EH (cell line): ENCODE data around the gene FOLR3.
A peak's percentile ranks its signal among the peaks of the same experiment; 100 is the strongest.
"Not testable (repeated sequence)": the region's sequence is repeated elsewhere in the genome, so short reads cannot be mapped to it uniquely, and the experiment has no call there.

ENCODE experiments used
- DNase-seq: peaks from one replicate; pipeline ENCODE4 v3.0.0-alpha.2; 2015; ENCODE audit warnings: low read depth

The FOLR3 gene

DNA sequence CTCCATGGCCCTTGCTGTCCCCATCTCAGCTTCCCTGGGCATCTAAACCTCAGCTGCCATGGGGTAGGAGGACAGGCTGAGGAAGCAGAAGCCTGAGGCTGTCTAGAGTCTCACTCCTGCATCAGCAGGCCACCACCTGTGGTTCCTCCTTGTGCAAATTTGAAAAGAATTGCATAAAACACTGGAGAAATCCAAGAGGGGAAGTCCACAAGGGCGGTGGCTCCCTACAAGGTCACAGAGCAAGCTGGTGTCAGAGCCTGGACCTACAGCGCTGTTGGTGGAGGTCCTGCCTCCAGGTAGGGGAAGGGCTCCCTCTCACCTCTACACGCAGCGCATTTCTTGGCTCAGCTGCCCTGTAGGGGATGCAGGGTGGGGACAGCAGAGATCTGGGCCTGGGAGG lies at the start of gene FOLR3:
TSS of gene FOLR3 (plus strand) at position 253 of the 400 bp plus-strand sequence. CDS start 228 bp downstream, outside the sequence.
- DNase-seq, result not testable (repeated sequence)

DNA sequence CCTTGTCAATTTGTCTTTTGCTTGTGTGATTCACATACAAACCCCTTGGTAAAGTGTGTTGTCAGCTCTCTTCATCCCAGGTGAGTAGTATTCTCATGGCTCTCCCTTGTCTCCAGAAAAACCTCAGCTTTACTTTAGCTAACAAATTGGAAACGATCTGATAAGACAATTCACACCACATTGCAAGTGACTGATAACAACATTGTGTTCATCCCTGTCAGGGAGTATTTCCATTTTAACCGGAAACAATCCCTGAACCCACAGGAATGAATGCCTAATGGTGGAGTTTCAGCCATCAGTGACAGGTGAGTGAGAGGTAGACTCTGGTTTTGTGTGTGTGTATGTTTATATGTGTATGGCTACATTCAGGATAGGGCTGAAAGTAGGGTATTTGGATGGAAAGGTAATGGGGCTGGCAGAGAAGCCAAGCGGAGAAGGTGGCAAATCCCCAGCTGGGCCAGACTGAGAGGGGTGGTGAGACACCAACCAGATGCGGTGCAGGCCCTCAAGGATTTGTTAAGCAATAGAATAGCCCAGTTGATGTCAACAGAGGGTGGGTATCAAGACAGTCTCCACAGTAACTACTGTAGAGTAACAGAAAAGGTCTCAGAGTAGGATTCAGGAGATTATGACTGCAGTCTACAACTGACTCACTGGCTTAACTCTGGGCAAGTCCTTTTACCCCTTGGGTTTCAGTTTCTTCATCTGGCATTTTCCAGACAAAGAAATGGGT lies 47.3 kb upstream of the FOLR3 start:
- DNase-seq, result no peak

DNA sequence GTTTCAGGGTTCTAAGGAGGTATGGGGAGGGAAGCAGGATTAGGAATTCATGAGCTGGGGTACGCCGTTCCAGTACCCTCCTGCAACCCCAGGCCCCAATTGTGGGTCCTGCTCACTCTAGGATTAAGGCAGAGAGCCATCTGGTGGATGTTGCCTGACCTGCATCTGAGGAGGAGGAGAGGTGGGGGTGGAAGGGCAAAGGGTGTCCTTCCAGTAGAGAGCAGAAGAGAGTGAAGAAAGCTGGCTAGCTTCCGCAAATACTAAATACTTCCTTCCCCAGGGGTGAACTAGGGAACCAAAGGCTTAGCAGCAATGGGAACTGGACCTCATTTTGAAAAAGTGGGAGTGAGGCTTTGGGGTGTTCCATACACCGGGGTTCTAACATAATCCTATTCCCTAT lies 44.2 kb upstream of the FOLR3 start:
- peak; percentile 70 for DNase-seq

DNA sequence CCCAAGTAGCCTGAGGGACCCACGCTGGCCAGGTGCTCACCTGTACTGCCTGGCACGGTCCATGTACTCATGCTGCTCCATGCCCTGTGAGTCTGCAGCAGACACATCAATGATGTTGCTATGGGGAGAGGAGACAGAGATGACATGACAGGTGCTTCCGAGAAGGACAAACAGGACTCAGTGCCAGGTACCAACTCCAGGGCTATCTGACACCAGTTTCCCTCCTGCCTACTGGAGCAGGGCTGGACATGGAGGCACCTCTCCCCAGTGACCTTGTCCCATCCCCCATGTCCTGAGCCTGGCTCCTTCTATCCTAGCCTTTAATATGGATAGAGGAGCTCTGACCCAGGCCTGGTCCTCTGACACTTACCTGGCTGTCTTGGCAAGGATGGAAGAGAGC lies 36.8 kb upstream of the FOLR3 start:
- DNase-seq, result no peak

DNA sequence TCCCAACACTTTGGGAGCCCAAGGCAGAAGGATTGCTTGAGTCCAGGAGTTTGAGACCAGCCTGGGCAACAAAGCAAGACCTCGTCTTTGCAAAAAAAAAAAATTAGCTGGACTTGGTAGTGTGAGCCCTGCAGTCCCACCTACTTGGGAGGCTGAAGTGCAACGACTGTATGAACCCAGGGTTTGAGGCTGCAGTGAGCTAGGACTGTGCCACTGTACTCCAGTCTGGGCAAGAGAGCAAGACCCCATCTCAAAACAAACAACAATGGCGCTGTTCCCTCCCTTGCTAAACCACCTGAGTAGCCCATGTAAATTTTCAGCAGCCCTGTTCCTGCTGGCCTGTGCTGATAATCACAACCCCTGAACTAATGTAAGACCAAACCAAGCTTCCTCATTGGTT lies 35.5 kb upstream of the FOLR3 start:
- DNase-seq, result no peak

DNA sequence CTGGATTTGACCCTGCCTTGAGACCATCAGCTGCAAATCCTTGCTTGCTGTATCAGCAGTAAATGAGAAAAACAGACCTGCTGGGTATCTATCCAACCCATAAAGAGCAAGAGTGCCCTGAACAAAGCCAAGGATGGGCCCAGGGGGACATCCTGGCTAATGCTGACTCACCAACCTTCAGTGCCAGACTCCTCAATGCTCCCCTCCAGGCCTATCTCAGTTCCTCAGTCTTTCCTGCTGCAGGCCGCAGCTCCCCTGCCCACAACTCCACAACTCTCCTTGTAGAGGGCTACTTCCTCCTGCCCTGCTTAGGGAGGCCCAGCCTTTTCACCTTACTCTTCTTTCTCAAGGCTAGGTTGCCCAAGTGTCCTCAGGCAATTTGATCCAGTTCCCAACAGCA lies 35.1 kb upstream of the FOLR3 start:
- DNase-seq, result no peak

DNA sequence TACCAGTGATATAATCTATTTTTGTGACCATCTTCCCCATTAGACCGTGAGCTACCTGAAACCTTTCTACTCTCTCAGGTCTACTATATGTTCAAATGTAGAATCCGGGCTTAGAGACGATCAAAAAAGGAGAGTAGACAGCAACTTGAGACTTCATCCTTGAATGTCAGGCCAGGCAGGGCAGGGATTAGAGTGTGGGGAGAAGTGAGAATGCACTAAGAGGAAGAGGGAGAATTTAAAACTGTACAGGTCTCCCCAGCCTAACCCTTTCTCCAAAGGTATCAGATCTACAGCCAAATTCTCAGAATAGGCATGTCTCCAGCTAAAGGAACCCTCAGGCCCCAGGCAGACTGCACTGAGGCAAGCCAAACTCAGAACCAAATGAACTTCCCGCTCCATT lies 33.4 kb upstream of the FOLR3 start:
- no peak for DNase-seq

DNA sequence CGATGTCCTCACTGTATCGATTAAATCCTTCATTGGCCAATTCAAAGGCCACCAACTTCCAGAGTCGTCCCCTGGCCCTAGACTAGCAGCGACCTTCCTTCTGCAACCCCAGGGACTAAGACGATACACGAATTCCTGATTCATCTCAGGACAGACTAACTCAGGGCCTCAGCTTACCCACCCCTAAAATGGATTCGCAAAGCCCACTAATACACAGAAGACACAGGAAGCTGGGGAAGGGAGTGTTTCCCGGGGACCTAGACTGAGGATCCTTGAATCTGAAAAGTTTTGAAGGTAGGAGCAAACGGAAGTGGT lies 32.9 kb upstream of the FOLR3 start:
- DNase-seq, result no peak

DNA sequence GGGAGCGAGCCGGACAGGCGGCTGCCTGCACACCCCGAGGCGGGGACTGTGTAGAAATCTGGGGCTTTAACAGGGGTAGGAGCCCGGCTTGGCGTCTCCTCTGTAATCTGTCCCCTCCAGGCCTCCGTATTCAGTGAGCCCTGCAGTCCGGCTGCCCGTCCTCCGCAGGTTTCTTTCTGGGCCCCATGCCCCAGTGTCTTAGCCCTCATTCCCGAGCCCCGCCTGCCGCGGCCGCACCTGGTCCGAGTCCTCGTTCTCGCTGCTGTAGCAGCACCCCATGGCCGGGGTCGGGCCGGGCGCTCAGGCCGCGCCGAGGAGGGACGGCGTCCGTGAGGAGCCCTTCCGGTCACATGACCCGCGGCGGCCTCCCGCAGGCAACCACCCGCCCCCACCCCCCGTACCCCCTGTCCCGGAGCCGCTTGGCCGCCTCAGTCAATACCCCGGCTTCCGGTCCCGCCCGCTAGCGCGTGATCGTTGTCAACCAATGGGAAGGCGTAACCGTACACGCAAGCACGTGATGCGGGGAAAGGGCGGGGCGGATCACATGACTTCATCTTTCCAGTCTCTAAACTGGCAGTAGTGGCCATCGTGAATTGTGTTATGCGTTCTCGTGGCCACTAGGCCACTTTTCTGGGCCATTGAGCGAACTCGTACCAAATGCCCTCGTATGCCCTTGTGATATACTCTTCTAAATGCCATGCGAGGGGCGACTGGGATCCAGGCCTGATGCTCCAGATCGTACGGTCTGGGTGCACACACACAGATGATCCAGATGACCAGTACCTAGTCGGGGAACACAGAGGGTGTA lies 32.4 kb upstream of the FOLR3 start, which contains the start of gene LAMTOR1:
TSS of gene LAMTOR1 (minus strand) at position 352 of the 808 bp plus-strand sequence. CDS start at position 279, 73 bp downstream.
- DNase-seq, result peak; percentile 99

DNA sequence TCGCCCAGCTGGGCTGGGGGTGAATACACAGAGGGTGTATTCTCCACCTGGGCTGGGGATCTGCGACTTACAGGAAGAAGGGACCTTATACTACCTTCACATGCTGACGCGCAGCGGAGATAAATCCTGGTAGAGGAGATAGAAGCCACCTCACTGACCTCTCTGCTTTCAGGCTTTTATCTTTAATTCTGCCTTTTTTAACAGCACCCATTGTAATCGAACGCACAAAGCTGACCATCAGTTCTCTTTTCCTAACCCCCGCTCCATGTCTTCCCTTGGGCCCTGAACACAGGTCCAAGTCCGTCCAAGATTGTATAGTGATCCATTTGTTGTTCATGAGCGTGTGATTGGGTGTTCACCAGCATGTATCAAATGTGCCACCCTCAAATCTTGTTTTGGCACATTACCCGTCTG lies 31.8 kb upstream of the FOLR3 start:
- DNase-seq, result no peak

DNA sequence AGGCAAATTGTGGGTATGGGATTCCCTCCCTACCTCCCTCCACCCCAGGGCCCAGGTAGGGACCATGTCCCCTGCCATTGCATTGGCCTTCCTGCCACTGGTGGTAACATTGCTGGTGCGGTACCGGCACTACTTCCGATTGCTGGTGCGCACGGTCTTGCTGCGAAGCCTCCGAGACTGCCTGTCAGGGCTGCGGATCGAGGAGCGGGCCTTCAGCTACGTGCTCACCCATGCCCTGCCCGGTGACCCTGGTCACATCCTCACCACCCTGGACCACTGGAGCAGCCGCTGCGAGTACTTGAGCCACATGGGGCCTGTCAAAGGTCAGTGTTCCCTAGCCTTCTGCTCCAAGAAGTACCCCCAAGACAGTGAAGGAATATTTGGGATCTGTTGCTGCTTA lies 29.6 kb upstream of the FOLR3 start, which contains the start of gene TOMT:
TSS of gene TOMT (plus strand) at position 37 of the 400 bp plus-strand sequence. CDS start at position 65, 28 bp downstream.
- no peak for DNase-seq

DNA sequence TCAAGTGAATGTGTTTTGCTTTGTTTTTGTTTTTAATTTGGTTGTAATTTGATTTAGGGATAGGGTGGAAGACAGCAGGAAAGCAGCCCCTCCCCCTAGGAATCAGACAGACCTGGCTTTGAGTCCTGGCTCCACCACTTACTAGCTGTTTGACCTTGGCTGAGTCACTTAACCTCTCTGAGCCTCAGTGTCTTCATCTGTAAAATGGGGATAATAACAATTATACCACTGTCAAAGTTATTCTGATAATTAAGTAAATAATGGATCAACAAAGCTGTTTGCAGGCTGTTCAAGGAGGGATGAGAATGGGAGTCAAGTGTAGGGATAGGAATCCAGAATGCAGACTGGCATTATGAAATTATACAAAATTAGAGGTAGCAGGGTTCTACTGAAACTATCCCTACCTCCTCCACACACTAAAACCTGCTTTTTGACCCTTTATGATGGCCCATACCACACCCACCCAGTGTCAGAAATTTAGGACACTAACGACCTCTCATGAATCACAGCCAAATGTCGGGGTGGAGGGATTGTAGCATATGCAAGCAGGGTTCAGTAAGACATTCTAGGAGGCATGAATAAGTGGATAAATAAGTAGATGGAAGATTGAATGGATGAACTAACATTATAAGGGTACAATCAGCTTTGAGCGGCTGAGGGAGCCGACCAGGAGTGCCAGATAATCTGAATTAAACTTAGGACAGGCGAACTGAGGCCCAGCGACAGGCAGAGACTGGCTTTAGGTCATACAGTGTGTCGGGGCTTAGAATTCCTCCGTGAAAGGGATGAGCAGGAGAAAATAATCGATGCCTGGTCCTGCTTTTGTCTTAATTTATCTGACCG lies 24.0 kb upstream of the FOLR3 start:
- no peak for DNase-seq

DNA sequence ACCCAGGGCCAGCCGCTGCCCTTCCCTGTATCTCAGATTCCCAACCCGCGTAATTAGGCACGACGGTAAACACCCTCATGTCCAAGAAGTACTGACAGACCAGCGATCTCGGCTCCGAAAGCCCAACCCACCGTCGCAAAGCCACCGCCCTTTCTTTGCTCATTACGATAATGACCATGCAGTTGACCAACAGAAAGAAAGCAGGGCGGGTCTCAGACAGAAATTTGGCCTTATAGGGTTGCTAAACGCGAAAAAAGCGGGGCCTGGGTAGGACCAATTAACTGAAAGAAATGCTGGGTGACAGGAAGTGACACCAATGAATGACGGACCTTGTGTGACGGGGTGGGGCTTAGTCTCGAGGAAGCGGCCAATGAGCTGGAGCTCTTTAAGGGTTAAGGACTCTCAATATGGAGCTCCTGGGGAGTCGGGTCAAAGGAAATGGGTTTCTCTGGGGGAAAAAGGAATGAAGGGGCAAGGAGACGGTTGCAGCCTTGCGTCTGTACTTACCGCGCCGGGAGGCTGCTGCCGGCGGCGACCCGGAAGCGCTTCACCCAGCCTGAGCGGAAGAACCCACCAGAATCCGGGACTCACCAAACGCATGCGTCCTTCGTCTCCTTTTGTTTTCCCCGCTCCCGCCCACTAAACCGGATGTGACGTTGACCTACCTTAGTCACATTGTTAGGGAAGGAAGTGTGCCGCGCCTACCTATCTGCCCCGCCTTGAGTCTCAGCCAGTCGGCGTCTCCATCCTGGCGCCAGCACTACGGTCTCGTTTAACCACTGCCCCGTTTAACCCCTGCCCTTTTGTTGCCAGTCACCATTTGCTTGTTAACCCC lies 23.2 kb upstream of the FOLR3 start, which contains the start of gene ANAPC15:
TSS of gene ANAPC15 (minus strand) at position 553 of the 835 bp plus-strand sequence. CDS start 1,419 bp downstream, outside the sequence.
- peak; percentile 100 for DNase-seq

DNA sequence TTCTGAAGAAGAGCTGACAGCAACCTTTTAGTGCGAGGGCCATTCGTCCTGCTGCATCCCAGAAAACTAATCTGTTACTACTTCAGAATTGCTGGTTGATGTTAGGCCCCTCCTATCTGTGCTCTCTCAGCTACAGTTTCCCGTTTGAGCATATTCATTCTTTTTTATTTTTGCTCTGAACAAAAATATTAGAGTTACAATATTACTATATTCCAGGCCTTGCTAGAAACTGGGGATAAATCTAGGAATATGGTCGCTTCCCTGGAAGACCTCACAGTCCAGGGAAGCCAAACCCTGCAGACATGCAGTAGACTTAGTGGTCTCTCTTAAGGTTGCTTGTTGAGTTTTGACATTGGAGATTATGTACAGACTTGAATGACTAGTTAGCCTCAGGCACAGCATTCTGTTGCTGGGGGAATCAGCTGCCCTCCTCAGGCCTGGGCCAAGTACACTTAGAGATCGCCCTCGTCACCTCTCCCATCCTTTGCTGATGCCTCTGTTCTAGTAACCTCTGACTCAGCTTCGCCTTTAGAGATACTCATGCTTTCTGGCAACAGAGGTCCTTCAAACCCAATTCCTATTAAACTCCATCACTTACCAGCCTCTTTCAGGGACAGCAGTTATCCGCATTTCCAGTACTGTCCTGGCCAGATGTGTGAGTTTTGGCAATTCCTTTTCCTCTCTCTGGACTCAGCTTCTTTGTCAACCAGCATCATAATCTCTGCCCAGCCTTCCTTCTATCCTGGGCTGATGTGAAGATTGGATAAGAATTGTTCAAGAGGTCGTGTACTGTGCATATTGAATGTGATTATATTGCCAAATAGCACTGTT lies 22.3 kb upstream of the FOLR3 start:
- DNase-seq, result peak; percentile 94

DNA sequence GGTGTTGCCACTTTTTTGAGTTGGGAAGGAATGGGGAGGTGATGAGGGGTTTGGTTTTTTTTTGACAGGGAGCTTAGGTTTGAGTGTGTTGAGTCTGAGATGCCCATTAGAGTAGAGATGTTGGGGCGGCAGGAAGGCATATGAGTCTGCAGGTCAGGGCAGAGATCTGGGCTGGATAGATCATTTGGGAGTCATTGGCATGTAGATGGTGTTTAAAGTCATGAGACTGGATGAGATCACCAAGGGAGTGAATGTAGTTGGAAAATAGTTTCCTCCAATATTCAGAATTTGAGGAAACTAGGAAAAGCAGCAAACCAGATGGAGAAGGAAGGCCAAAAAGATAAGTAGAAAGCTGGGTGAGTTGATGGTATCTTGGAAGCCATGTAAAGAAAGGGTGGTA lies 21.0 kb upstream of the FOLR3 start:
- peak; percentile 40 for DNase-seq

DNA sequence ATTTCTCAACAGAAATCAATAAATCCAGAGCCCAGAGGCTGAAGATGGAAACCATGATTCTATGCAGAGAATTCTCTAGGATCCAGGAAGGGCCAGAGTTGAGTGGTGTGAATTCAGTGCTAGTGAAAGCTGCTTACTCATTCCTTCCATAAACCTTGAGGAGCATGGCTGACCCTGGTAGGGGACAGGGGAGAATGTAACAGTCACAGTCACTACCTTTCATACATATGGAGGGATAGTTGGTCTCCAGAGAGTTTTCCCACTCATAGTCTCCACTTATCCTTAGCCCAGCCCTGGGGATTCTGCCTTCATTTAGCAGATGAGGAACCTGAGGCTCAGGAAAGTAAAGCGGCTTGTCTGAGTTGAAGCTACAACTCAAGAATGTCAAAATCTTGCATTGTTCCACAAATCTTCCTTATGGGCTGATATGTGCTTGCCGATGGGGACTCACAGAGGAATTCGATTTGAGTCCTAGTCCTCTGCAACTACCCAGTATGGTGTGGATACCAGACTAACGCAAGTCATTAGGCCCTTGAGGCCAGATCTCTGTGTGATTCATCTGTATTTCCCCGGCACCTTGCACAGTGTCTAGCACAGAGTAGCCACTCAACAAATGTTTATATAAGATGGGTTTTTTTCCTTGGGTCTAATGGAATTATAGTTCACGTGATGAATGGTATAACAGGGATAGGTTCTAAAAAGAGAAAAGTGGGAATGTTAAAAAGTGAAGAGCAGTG lies 19.3 kb upstream of the FOLR3 start:
- DNase-seq, result peak; percentile 45

DNA sequence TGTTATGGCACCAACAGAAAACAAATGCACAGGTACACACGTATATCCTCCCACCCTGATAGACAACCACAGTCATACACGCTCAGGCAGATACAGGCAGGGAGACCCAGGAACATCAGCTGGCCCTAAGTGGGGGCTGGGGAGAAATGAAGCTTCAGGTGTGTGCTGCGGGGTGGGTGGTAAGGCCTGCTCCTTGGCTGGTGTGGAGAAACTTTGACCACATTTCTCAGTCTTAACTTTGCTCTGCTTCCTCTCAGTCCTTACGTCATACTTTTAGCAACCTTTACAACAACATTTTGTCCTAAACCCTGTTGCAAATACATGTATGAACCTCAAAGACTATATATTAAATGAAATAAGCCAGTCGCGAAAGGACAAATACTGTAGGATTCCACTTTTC lies 16.3 kb upstream of the FOLR3 start:
- DNase-seq, result no peak

DNA sequence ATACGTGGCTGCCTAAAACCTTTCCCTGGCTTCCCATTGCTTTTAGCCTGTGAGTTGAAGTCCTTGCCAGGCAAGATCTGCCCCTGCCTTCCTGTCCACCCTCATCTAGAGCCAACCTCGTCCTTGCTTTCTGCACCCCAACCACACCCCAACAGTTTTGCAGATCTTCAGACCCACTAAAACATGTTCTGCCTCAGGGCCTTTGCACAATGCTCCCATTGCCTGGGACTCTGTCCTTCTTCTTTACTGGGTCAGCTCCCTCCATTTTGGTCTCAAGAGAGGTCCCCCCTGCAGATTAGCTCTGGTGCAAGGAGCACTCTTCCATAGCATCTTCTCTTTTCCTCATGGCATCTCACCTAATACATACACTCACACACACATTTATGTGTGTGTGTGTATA lies 14.6 kb upstream of the FOLR3 start:
- no peak for DNase-seq

DNA sequence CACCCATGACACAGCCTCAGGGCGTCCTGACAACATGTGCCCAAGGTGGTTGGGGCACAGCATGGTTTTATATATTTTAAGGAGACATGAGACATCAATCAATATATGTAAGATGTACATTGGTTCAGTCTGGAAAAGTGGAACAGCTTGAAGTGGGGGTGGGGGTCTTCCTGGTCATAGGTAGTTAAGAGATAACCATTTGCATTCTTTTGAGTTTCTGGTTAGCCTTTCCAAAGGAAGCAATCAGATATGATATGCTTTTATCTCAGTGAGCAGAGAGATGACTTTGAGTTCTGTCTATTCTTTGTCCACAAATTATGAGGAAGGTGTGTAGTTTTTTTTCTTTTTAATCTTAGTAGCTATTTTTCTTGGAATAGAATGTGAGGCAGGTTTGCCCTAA lies 12.9 kb upstream of the FOLR3 start:
- no peak for DNase-seq
